Measurements from ENCODE around the gene ABCA13.

The ABCA13 gene

DNA sequence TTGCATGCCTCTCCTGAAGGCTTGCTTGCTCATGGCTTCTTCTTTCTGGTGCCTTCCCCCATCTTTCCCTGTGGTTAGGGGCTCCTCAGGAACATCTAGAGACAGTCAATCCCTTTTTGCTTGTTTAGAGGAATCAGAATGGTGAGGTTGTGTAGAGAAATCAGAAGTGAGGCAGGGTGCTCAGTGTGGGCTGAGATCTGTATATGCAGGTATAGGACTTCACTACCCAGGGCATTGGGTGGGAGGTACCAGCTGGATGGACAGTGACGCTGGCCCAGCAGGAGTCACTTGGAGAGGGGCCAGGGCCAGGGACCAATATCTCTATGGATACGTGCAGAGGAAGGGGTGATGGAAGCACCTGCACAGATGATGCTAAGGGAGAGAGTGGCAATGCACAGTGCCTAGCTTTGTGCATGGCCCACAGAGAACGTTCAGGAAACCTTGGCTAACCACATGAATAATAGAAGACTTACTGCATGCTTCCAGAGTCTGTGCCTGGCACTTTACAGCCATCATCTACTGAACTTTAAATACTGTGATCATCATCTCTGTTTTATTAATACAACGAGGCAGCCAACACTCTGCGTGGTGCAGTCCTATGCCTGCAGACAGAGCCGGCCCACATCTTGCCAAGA is 255.2 kb downstream of the ABCA13 start:
- DNase-seq (ENCODE audit: low read depth) = no peak
- no peak for TF ChIP-seq MYC (IDR thresholded peaks at IDR 0.05; ENCODE audit: low read depth, low read length)
- TF ChIP-seq, protein P1, sequence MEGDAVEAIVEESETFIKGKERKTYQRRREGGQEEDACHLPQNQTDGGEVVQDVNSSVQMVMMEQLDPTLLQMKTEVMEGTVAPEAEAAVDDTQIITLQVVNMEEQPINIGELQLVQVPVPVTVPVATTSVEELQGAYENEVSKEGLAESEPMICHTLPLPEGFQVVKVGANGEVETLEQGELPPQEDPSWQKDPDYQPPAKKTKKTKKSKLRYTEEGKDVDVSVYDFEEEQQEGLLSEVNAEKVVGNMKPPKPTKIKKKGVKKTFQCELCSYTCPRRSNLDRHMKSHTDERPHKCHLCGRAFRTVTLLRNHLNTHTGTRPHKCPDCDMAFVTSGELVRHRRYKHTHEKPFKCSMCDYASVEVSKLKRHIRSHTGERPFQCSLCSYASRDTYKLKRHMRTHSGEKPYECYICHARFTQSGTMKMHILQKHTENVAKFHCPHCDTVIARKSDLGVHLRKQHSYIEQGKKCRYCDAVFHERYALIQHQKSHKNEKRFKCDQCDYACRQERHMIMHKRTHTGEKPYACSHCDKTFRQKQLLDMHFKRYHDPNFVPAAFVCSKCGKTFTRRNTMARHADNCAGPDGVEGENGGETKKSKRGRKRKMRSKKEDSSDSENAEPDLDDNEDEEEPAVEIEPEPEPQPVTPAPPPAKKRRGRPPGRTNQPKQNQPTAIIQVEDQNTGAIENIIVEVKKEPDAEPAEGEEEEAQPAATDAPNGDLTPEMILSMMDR (IDR thresholded peaks at IDR 0.05; ENCODE audit: low read depth, low read length) = no peak
- TF ChIP-seq, protein P2, sequence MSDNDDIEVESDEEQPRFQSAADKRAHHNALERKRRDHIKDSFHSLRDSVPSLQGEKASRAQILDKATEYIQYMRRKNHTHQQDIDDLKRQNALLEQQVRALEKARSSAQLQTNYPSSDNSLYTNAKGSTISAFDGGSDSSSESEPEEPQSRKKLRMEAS (IDR thresholded peaks at IDR 0.05; ENCODE audit: low read depth, low read length) = no peak
- TF ChIP-seq POLR2A (IDR thresholded peaks at IDR 0.05; ENCODE audit: extremely low read depth, insufficient read length) = no peak
- H3K4me3 ChIP-seq (ENCODE audit: low read depth, low read length) = no peak overlapping the region

DNA sequence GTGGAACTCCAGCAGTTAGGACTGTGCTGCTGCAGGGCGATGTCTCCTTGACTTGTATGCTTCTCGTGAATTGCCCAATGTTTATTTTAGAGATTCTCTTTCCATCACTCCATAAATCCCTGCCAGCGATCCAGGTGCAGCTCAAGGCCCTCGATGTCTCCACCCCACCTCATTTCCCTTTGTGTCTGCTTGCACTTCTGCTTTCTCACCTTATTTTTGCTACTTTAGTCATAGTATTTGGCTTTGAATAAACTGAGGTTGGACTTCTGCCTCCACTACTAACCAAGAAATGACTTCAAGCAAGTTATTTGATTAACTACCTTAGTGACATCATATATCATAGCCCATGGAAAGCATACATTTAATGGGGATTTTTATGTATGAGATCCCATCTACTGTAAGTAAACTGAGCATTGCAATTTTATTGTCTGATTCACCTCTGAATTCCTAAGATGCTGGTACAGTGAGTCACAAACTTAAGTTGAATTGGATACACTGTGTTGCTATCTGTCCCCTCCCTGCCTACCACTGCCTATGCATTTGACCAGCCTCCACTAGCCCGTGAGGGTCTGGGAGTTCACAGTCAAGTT is 255.8 kb downstream of the ABCA13 start:
- TF ChIP-seq, protein P2 (IDR thresholded peaks at IDR 0.05; ENCODE audit: low read depth, low read length) = no peak
- TF ChIP-seq MYC (IDR thresholded peaks at IDR 0.05; ENCODE audit: low read depth, low read length) = no peak
- DNase-seq (ENCODE audit: low read depth) = no peak

DNA sequence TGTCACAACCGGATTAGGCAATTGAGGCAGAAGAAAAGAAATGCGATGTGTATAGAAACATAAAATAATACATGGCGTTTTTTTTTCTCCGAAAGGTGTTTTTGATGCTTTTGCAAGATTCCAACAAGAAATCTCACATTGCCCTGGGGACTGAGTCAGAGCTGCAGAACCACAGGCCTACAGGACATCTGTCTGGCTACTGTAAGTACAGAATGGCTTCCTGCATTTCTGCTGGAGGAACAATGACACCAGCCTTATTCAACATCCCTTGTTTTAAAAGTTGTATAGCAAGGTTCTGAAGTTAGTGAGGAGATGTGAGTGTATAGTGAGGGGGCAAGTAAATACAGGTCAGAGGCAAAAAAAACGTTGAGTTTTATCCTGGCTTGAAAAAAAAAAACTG is 256.4 kb downstream of the ABCA13 start:
- H3K4me3 ChIP-seq (ENCODE audit: low read depth, low read length) = no peak overlapping the region
- TF ChIP-seq MYC (IDR thresholded peaks at IDR 0.05; ENCODE audit: low read depth, low read length) = no peak
- TF ChIP-seq, protein P1 (IDR thresholded peaks at IDR 0.05; ENCODE audit: low read depth, low read length) = no peak
- no peak for TF ChIP-seq POLR2A (IDR thresholded peaks at IDR 0.05; ENCODE audit: extremely low read depth, insufficient read length)
- TF ChIP-seq, protein P2 (IDR thresholded peaks at IDR 0.05; ENCODE audit: low read depth, low read length) = no peak
- no peak for DNase-seq (ENCODE audit: low read depth)

More for the DNA sequence above, 255.8 kb downstream of the ABCA13 start:
- H3K4me3 ChIP-seq (ENCODE audit: low read depth, low read length) = no peak overlapping the region

DNA sequence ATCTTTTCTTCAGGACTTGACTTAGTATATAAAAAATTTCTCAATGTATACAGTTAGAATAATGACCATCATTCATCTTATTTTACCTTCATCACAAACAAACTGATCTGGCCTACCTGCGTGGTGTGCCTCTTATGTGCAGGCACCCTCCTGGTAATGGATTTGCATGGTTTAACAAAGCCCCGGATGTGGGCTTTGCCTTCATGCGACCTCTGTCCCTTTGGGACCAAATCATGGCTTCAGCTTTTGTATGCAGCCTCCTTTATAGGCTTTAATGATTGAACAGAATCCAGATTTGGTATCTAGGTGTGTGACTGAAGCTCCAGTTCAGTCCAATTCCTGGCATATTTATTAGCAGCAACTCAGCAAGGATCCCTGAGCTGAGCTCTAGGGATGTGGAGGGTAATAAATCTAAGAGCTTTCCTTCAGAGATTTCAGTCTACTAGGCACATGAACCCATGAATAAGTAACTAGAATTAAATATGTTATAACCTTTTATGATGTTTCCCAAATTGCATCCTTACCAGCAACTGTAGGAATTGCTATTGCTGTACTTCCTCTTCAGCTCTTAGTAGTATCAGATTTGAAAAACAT is 256.9 kb downstream of the ABCA13 start:
- DNase-seq (ENCODE audit: low read depth) = no peak
- TF ChIP-seq, protein P1 (IDR thresholded peaks at IDR 0.05; ENCODE audit: low read depth, low read length) = no peak
- TF ChIP-seq, protein P2 (IDR thresholded peaks at IDR 0.05; ENCODE audit: low read depth, low read length) = no peak
- TF ChIP-seq POLR2A (IDR thresholded peaks at IDR 0.05; ENCODE audit: extremely low read depth, insufficient read length) (no peak), MYC (IDR thresholded peaks at IDR 0.05; ENCODE audit: low read depth, low read length) (no peak)
- no peak overlapping the region for H3K4me3 ChIP-seq (ENCODE audit: low read depth, low read length)

DNA sequence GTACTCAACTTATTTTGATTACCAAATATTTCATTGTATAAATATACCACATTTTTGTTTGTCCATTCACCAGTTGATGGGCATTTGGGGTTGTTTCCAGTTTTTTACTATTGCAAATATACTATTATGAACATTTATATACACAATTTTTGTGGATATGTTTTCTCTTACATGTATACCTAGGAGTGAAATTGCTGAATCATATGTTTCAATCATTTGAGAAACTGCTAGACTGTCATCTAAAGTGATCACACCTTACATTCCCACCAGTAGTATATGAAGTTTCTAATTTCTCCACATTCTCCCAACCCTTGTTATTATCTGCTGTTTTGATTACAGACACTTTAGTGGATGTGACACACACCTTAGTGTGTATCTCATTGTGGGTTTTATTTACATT is 257.9 kb downstream of the ABCA13 start:
- DNase-seq (ENCODE audit: low read depth) = no peak
- no peak overlapping the region for H3K4me3 ChIP-seq (ENCODE audit: low read depth, low read length)
- TF ChIP-seq MYC (IDR thresholded peaks at IDR 0.05; ENCODE audit: low read depth, low read length) (no peak), POLR2A (IDR thresholded peaks at IDR 0.05; ENCODE audit: extremely low read depth, insufficient read length) (no peak)
- TF ChIP-seq, protein P2 (IDR thresholded peaks at IDR 0.05; ENCODE audit: low read depth, low read length) = no peak
- TF ChIP-seq, protein P1 (IDR thresholded peaks at IDR 0.05; ENCODE audit: low read depth, low read length) = no peak

DNA sequence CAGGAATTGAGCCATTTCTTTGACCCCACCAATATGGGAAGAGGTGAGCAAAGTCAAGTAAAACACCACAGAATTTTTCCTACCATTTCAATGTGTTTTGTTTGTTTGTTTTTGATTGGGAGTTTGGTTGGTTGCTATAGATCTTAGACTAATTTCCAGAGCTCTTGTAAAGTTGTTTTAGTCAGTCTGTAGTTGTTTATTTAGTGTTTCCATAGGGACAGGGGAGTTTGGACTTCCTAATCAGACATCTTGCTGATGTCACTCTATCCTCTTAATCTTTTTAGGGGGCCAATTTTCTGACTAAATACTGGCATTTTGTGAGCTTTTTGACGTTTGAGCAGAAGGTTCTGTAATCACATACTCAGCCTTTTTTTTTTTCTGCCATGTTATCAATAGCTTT is 266.9 kb downstream of the ABCA13 start:
- no peak for DNase-seq (ENCODE audit: low read depth)
- TF ChIP-seq, protein P1 (IDR thresholded peaks at IDR 0.05; ENCODE audit: low read depth, low read length) = no peak
- TF ChIP-seq, protein P2 (IDR thresholded peaks at IDR 0.05; ENCODE audit: low read depth, low read length) = no peak
- no peak overlapping the region for H3K4me3 ChIP-seq (ENCODE audit: low read depth, low read length)

Measured in NB4 (cell line).